ENCODE data around the gene FOXL2. TPM values are rescaled to one million over a fixed set of nuclear protein-coding genes. Genes with fewer than 3 reads are reported as not detected.

Gene FOXL2
- total RNA-seq, 1 experiment from 2014 or later, result 0.22 TPM

DNA sequence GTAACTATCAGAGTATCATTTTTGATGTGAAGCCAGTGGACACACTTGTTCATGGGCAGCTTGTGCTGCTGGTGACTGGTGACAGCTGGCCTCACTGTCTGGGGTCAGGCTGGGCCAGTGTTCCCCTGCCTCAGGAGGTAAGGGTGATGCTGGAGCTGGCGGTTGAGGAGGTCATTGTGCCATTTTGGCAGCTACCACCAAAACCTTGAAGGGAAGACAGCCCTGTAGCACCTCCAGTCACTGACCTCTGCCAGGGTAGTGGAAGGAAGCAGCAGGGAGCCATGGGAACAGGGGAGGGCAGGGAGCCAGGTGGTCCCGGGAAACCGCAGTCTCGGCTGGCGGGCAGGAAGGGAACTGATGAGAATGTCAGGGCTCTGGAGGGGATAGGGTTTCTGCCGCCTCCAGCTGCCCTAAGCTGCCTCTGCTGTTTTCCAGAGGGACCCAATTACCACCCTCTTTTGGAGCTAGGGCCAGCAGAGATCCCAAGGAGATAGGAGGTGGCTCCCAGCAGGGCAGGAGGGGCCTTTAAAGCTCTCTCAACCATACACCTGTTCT lies 24.9 kb upstream of the FOXL2 start:
- no peaks in the 10 kb centered on the region for H4K20me1 ChIP-seq (ENCODE audit: control insufficient read depth, insufficient read depth, insufficient read length)
- Mint-ChIP-seq H3K36me3 (ENCODE audit: insufficient read depth in 1 of 3, low read depth in 3 of 3) (no peaks in the 10 kb centered on the region), H3K4me1 (no peaks in the 10 kb centered on the region), H3K27ac (no peak overlapping the region; a peak in 1 of 7 replicates), H3K27me3 (ENCODE audit: low read depth) (peaks cover 14% of the 10 kb centered on the region), H3K9me3 (0 out of 5 replicates have a peak, but pooled peaks cover 0 to 2% of the 10 kb centered on the region in 2 experiments), H3K4me3 (no peak overlapping the region)
- no peaks in the 10 kb centered on the region for H3K4me1 ChIP-seq (ENCODE audit: insufficient read depth, low read length)
- no peak overlapping the region for H2AK5ac ChIP-seq (ENCODE audit: insufficient read length, low read length)
- H2BK20ac ChIP-seq (ENCODE audit: low read depth, low read length, poor library complexity, severe bottlenecking), result no peak overlapping the region
- H3K79me1 ChIP-seq (ENCODE audit: insufficient read depth, low read depth, low read length, poor library complexity, severe bottlenecking), result no peaks in the 10 kb centered on the region
- no peak overlapping the region for H3K56ac ChIP-seq (ENCODE audit: insufficient read length, low read depth, low read length)
- H4K91ac ChIP-seq (ENCODE audit: insufficient read length, low read depth, low read length), result no peak overlapping the region
- H3K27ac ChIP-seq (ENCODE audit: insufficient read length, low read depth, low read length), result no peak overlapping the region
- no peak overlapping the region for H3T11ph ChIP-seq (ENCODE audit: low read length)
- no peak overlapping the region for H3K23ac ChIP-seq (ENCODE audit: insufficient read length, low read depth, low read length)
- H2AFZ ChIP-seq (ENCODE audit: low read length), result no peak overlapping the region
- no peaks in the 10 kb centered on the region for H3K79me2 ChIP-seq (ENCODE audit: insufficient read depth, low read length)
- H2BK12ac ChIP-seq (ENCODE audit: insufficient read length, low read depth, low read length), result no peak overlapping the region
- H3K23me2 ChIP-seq (ENCODE audit: insufficient read length, low read depth, low read length, poor library complexity, severe bottlenecking), result no peaks in the 10 kb centered on the region
- H3K14ac ChIP-seq (ENCODE audit: insufficient read depth, low read length), result no peak overlapping the region
- no peak overlapping the region for H3K9ac ChIP-seq (ENCODE audit: extremely low read depth, insufficient read length, low read length)
- TF ChIP-seq, protein P1, sequence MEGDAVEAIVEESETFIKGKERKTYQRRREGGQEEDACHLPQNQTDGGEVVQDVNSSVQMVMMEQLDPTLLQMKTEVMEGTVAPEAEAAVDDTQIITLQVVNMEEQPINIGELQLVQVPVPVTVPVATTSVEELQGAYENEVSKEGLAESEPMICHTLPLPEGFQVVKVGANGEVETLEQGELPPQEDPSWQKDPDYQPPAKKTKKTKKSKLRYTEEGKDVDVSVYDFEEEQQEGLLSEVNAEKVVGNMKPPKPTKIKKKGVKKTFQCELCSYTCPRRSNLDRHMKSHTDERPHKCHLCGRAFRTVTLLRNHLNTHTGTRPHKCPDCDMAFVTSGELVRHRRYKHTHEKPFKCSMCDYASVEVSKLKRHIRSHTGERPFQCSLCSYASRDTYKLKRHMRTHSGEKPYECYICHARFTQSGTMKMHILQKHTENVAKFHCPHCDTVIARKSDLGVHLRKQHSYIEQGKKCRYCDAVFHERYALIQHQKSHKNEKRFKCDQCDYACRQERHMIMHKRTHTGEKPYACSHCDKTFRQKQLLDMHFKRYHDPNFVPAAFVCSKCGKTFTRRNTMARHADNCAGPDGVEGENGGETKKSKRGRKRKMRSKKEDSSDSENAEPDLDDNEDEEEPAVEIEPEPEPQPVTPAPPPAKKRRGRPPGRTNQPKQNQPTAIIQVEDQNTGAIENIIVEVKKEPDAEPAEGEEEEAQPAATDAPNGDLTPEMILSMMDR (conservative IDR thresholded peaks at IDR 0.05), result no peak
- no peaks in the 10 kb centered on the region for H3K9me3 ChIP-seq (ENCODE audit: control insufficient read depth, low read depth, low read length)
- no peak overlapping the region for H2BK120ac ChIP-seq (ENCODE audit: low read depth, low read length, poor library complexity, severe bottlenecking)
- H3K18ac ChIP-seq (ENCODE audit: insufficient read length, low read depth, low read length), result no peak overlapping the region
- no peak overlapping the region for H3K4ac ChIP-seq (ENCODE audit: low read depth, low read length)
- H4K8ac ChIP-seq (replicated peaks; ENCODE audit: insufficient read length, low read depth, low read length), result no peak overlapping the region
- no peak overlapping the region for H2BK15ac ChIP-seq (ENCODE audit: low read depth, low read length)
- no peak for DNase-seq
- H4K5ac ChIP-seq (ENCODE audit: insufficient read length, low read depth, low read length), result no peak overlapping the region
- no peak overlapping the region for H2BK5ac ChIP-seq (ENCODE audit: insufficient read length, low read length)
- H3K4me2 ChIP-seq (ENCODE audit: insufficient read depth, insufficient read length, low read length), result no peak overlapping the region
- H3K27me3 ChIP-seq (ENCODE audit: insufficient read depth, low read length), result no peaks in the 10 kb centered on the region
- WGBS (ENCODE audit: extremely low coverage, insufficient read length, low lambda C conversion rate), result no CpG with 5 or more reads among the region's 6 CpGs

All from H9 (cell line).